Middle frontal gyrus (tissue), 1 donor: ENCODE measurements around the gene NUP50.

Source experiments
- DNase-seq: peaks from one replicate; pipeline ENCODE4 v3.0.0-alpha.2; 2015; ENCODE audit warnings: low spot score; ENCODE audit errors: extremely low spot score

NUP50 gene, protein sequence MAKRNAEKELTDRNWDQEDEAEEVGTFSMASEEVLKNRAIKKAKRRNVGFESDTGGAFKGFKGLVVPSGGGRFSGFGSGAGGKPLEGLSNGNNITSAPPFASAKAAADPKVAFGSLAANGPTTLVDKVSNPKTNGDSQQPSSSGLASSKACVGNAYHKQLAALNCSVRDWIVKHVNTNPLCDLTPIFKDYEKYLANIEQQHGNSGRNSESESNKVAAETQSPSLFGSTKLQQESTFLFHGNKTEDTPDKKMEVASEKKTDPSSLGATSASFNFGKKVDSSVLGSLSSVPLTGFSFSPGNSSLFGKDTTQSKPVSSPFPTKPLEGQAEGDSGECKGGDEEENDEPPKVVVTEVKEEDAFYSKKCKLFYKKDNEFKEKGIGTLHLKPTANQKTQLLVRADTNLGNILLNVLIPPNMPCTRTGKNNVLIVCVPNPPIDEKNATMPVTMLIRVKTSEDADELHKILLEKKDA

GRCh38 chr22:45163451-45164269, at the start of gene NUP50:
Gene NUP50, plus strand, starts transcription at chr22:45163925. Its CDS starts 4,253 bp downstream, at chr22:45168178.
- peak; percentile 90 for DNase-seq

DNA sequence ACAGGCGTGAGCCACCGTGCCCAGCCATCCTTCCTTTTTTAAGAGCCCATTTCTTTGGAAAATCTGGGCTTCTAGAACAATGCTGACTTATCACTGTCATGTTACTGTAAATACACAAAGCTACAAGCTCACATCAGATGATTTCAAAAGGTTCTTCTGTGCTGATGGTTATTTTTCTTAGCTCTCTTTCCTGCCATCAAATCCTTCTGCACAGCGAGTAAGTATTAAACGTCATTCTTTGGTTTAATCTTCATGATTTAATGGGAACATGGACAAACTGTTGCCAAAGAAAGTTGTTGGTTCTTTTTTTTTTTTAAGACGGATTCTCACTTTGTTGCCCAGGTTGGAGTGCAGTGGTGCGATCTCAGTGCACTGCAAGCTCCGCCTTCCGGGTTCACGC, 43.3 kb upstream of the NUP50 start:
- DNase-seq = no peak

GRCh38 chr22:45120931-45121330, 42.8 kb upstream of the NUP50 start:
- DNase-seq = no peak

DNA sequence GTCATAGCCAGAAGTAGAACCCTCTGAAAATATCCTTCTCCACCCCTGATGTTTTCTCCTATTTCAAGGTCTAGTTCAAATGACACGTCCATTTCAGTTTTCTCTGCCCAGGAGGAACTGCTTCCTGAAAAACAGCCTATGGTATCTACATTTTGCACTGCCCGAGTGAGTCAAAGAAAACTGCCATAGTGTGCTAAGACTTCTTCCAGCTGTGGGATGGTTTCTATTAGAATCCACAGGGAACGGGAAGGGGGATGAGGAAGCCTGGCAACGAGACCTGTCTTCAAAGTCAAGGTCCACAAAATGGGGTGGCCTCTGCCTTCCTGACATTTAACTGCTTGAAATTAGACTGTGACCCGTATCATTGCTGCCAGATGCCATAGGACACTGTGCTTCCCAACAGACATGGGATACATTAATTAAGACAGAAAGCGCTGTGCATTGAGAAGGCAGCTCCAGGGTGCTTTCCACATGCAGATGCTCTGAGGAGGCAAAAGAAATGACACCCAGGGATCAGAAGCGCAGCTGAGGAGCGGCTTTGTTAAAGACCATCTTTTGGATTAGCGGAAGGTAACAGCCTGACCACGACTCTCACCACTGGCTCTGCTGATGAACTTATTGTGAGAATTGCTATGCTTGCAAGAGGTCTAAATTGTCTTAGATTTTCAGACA, 39.4 kb upstream of the NUP50 start:
- DNase-seq = no peak

DNA sequence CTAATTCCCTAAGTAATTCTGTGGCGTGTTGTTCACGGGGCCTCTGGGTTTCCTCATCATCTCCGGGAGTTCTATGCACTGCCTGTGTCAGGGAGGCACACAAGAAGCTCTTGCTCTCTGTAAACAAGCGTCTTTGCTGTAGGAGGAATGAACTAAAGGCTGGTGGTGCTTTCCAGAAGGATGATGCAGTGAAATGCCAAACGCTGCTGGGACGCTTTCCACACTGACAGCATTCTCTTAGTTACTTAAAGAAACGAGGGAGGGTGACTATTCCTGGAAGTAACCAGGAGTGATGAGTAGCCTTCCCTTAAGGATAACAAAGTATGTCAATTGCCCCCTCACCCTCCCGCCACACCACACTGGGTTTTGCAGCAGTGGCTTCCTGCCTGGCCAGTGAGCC, 38.5 kb upstream of the NUP50 start:
- DNase-seq = no peak

DNA sequence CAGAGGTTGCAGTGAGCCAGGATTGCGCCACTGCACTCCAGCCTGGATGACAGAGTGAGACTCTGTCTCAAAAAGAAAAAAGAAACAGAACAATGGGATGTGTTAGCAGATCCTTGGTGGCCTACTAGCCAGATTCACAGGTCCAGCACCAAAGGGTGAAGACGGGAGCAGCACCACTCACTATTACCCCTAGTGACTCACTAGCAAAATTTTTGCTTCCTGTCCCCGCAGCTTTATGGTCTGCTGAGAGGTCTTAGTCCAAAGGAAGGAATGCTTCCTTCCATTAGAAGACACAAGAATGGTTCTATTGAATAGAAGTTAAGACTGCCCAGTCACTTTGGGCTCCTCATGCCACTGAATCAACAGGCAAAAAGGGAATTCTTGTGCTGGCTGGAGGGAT, 35.9 kb upstream of the NUP50 start:
- DNase-seq = no peak

DNA sequence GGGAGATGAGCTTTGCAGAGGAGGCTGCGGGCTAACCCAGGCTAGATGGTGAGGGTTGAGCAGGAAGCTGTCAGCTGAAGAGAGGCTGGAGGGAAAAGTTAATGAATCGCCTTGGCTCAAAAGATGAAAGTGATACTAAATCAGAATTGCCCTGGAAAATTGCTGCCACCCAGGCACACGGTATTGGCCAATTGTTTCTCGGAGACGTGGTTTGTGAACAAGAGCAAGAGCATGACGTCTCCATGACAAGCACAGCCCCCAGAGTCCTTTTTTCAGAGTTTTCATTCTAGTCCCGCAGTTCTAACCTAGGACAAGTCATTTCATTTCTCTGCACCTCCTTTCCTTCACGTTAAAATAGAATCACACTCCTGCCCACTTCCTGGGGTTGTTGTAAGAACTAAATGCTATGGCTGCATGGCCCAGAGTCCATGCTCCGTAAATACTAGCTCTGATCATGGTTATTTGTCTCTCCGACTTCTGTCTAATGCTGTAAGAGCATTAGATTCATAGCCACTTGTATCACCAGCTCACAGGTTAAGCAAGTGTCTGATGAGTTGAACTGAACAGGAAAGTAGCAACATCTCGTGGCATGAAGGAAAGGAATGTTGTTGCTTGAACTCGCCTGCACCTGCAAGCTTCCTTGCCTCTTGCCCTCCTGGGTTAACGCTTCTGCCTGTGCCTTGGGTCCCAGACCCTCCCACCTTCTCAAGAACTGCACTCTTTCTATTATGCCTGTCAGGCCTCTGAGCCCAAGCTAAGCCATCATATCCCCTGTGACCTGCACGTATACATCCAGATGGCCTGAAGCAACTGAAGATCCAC, 33.8 kb upstream of the NUP50 start:
- DNase-seq = no peak

- DNase-seq = no peak
Observed at GRCh38 chr22:45130891-45131290, 32.8 kb upstream of the NUP50 start.

DNA sequence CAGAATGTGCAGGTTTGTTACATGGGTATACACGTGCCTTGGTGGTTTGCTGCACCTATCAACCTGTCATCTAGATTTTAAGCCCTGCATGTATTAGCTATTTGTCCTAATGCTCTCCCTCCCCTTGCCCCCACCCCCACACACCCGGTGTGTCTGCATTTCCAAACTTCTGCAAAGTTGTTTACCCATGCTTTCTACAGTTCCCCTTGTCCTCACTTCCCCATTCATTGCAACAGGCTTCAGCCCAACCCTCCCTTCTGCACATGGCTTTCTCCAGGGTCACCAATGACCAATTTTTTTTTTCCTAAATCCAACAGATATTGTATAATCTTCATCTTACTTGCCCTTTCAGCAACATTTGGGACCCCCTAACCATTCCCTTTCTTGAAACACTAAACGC, 32.0 kb upstream of the NUP50 start:
- DNase-seq = no peak

DNA sequence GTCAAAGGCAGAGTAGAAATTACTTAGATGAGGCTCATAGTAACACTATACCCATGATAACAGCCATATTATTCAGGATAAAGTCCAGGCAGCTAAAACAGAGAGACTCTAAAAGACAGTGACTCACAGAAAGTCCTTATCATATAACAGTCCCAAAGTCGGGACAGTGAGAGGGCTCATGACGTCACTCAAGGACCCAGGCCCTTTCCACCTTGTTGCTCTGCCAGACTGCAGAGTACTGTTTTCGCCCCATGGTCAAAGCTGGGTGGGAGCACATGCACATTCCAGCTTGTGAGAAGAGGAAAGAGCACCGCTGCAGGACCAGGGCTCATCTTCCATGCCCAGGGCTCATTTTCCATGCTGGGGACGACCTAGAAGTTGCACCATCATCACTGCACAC, 29.4 kb upstream of the NUP50 start:
- DNase-seq = no peak

- DNase-seq = no peak
Observed at GRCh38 chr22:45136594-45136993, 27.1 kb upstream of the NUP50 start.

DNA sequence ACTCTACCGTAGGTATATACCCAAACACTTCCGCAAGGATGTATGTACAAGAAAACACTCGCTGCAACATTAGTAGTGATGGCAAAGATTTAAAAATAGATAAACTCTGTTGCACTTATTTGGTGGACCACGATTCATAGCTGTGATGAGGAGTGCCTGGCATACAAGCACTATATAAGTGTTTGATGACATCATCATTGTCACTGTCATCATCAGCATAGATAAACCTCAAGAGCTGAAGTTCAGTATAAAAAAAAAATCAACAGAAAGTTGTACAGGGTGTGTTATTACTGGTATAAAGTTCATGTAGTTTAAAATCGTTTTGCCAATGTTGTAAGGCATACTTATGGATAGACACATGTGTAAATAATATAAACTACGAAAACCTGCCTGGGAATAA, 24.0 kb upstream of the NUP50 start:
- no peak for DNase-seq

DNA sequence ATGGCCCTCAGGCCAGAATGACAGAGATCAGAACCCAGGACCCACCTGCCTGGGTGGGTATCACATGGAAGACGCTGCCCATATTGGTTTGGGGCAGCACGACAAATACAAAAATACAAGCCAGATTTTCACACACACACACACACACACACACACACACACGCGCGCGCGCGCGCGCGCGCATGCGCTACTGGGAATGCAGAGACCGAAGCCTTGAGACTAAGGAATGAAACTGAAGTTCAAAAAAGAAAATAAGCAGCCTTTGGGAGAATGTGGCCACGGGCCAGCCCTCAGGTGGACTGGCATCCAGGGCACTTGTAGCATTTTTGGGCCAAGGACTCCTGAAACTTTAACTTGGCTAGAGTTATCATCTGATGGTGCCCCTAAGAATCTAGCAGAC, 21.3 kb upstream of the NUP50 start:
- DNase-seq = no peak

GRCh38 chr22:45144916-45145315, 18.8 kb upstream of the NUP50 start:
- DNase-seq = no peak

DNA sequence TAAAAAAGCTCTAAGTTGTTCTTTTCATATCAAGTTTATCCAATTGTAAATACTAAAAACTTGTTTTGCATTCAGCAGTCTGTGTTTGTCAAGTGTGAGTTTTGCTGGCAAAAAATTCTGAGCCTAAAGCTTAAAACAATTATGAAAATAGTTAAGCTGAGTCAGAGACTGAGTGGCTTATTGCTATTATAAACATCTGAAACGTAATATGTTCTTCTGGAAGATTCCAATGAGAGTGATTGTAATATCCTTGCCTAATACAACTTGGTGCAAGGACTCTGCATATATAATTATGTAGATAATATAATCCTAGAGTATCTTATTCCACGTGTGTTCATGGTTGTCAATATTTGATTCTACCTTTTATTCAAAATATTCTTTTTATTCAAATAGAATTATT, 14.1 kb upstream of the NUP50 start:
- no peak for DNase-seq

DNA sequence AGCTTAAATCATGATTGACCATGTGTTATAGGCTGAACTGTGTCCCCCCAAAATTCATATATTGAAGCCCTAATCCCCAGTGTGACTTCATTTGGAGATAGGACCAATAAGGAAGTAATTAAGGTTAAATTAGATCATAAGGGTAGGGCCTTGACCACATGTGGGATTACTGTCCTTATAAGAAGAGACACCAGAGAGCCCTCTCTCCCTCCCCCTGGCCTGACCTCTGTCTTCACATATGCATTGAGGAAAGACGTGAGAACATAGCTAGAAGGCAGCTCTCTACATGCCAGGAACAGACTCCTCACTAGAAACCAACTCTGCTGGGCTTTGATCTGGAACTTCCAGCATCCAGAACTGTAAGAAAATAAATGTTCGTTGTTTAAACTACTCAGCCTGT, 13.6 kb upstream of the NUP50 start:
- no peak for DNase-seq

GRCh38 chr22:45151503-45151902, 12.2 kb upstream of the NUP50 start:
- DNase-seq = no peak

GRCh38 chr22:45154383-45154782, 9.3 kb upstream of the NUP50 start:
- no peak for DNase-seq

- no peak for DNase-seq
Observed at GRCh38 chr22:45155050-45155840, 8.5 kb upstream of the NUP50 start.

DNA sequence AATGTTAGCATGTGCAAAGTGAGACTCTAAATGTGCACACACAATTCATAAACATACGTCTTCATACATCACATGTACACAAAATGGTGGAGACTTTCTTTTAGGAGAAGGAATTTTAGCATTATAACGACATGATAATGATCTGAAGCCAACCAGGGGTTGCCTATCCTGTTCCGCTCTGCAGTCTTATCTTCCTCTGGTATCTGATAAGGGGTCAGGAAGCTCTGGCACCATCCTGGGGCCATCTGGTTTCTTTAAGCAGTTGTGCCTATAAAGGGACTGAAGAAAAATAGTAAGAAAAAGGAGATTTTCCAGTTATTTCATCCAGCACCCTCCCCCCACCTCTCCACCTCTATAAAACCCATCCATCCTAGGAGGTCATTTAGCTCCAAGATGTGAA, 5.8 kb upstream of the NUP50 start:
- DNase-seq = no peak
